HG03095 (cell line): ENCODE measurements around the gene SLC43A3.

Source experiments
- ATAC-seq: cut with Tn5 transposase; IDR thresholded peaks from one replicate; pipeline ENCODE4 v1.9.1; 2021; ENCODE audit warnings: moderate library complexity; ENCODE audit not compliant: unreplicated experiment

The SLC43A3 gene

GRCh38 chr11:57430952-57431351 lies 4.0 kb upstream of the SLC43A3 start:
- no peak for ATAC-seq

DNA sequence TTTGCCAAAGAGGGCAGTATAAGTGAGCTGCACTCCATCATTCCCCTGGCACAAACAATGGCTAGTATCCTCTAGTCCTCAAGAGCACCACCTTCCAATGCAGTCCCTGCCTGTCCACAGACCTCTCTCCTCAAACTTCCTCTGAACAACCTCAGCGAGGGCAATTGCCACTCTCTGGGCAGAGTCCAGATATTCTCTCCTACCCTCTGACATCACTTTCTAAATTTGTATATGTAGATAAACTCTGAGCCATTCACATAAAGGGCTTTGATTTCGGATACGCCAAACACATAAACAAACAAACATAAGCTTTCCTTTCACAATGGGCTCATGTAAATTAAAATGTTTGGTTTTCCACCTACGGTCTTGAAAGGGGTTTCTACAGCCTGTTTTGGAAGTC lies 3.0 kb upstream of the SLC43A3 start:
- no peak for ATAC-seq

- ATAC-seq, result no peak
Observed at GRCh38 chr11:57428643-57429042, 1.7 kb upstream of the SLC43A3 start.

DNA sequence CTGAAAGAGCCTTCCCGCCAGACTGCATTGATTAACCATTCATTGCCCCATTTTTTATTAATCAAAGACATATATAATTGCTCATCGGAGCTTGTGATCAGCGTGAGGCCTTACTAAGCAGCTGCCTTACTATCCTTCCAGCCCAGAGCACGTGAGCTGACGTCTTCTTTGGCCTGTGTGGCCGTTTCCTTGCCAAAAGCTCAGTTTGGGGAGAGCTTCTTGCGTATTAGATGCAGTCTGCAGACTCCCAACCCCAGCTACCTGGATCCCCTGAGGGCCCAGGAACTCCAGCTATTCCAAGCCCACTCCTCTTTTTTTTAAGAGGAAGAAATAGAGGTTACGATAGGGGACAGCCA lies 784 bp upstream of the SLC43A3 start:
- ATAC-seq, result no peak

GRCh38 chr11:57426439-57426928 lies 437 bp downstream of the SLC43A3 start:
- ATAC-seq, result no peak

- ATAC-seq, result no peak
Observed at GRCh38 chr11:57425565-57426438, 1.1 kb downstream of the SLC43A3 start.

DNA sequence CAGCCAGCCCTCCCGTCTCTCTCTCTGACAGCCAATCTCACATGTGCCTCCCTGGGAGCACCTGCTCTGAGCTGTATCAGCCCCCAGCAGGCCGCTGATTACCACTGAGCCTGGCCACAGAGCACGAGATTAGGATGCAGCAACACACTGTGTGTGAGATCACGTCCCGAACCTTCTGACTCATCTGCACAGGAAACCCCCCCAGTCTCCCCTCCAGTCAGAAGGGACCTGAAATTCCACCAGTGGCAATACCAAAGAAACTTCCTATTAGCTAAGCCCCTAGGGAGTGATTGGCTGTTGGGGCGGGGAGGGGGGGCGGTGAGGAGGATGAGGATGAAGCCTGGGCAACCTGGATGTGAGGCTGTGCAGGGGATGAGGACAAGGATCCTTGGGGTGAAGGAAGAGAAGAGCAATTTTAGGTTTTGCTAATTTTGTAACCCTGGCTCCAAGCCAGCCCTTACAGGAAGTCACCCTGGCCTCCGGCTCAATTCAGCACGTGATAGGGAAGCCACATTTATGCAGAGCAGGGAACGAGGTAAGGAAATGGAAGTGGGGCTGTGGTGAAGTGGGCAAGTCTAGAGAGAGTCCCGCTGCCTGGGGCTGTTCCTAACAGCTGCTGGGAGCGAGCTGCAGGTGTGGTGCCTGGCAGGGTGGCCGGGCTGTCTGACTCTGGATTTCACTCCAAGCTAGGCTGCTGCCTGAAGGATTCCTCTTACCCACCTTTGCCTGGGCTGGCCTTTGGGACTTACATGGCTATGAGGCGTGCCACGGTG lies 1.9 kb downstream of the SLC43A3 start:
- peak; percentile 91 for ATAC-seq

DNA sequence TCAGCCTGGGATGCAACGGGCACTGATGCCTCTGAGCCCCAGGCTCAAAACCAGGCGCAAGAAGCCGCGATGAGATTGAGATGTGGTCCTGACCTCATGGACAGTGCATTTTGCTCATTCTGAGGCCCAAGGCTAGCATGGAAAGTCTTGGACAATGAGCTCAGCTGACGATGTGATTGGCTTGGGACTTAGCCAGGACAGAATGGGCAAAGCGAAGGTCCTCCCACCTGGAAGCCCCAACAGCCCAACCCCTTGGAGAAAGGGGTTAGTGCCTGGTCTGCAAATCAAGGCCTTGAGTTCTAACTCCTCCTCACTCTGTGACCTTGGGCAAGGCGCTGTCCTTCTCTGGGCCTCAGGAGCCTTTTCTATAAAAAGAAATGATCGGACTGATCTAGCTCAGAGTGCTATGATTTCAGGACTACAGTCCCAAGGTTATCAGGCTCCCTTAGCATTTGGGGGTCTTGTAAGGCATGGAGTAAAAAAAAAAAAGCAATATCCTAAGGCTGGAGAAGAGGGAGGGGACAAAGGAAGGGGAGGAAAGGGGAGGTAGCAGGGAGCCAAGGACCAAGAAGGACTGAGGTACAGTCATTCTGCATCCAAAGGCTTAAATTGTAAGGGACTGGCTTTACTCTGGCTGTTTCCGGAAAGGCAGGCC lies 2.7 kb downstream of the SLC43A3 start:
- no peak for ATAC-seq

- no peak for ATAC-seq
Observed at GRCh38 chr11:57422669-57423068, 4.3 kb downstream of the SLC43A3 start.

- no peak for ATAC-seq
Observed at GRCh38 chr11:57421805-57422204, 5.1 kb downstream of the SLC43A3 start.

GRCh38 chr11:57421066-57421465 lies 5.9 kb downstream of the SLC43A3 start:
- ATAC-seq, result no peak

DNA sequence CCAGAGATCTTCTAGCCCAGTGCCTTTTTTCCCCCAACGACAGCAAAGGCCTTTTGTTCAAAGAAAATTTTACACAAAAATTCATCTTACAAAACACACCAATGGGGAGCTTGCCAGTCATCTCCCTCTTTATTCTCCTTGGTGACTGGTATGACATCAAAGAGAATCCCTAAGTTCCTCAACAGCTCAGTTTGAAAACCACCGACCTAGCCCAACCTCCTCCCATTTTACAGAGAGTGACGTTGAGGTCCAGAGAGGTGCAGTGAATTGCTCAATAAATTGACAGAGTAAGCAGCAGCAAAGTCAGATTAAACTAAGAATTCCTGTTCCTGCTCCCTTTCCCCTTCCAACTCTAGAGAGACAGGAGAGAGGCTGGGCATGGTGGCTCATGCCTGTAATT lies 7.8 kb downstream of the SLC43A3 start:
- ATAC-seq, result no peak

DNA sequence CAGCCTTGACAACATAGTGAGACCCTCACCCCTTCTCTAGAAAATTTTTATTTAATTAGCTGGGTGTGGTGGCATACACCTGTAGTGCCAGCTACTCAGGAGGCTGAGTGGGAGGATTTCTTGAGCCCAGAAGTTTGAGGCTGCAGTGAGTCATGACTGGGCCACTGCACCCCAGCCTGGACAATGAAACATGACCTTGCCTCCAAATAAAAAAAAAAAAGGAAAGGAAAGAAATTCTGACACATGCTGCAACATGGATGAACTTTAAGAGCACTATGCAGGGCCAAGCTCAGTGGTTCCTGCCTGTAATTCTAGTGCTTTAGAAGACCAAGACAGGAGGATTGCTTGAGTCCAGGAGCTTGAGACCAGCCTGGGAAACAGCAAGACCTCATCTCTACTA lies 8.8 kb downstream of the SLC43A3 start:
- ATAC-seq, result no peak

GRCh38 chr11:57417056-57417455 lies 9.9 kb downstream of the SLC43A3 start:
- ATAC-seq, result no peak

DNA sequence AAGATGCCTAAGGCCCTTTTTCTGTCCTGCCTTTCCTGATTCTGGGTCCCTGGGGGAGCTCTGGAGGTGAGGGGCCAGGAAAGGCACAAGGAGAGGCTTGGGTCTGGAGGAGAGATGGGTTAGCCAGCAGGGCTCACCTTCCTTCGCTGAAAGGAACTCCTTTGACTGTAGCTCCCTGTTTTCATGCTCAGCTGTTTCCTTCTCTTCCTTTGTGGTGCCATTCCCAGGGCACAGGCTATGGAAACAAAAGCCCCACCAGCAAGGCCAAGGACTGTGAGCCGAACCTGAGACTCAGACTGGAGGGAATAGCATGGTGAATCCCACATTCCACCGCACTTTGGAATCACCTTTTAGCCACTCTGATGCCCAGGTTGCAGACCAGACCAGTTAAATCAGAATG lies 10.5 kb downstream of the SLC43A3 start:
- no peak for ATAC-seq

DNA sequence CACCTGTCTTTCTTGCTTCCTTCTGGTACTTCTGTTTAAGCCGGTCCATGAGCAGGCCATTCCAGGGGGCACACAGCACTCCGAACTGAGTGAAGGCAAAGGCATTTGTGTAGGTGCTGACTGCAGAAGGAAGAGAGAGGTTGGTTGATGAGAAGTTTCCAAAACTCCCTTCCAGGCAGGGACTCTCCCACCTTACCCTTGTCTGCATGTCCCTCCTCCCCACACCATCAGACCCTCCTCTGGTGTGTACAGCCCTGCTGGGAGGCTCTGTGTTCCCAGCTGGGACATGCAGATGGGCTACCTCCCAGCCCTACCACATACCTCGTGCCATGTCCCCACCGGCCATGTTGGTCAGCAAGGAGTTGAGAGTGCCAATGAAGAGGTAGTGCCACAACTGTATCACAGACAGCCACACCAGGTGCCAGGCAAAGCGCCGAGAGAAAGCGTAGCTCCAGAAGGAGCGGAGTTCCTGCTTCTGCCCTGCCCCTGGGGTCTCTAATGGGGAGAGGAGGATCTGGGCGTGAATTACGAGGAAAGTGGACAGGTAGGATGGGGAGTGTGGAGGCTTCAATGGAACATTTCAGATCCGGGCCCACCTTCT lies 12.2 kb downstream of the SLC43A3 start:
- no peak for ATAC-seq

GRCh38 chr11:57413681-57414080 lies 13.2 kb downstream of the SLC43A3 start:
- no peak for ATAC-seq

DNA sequence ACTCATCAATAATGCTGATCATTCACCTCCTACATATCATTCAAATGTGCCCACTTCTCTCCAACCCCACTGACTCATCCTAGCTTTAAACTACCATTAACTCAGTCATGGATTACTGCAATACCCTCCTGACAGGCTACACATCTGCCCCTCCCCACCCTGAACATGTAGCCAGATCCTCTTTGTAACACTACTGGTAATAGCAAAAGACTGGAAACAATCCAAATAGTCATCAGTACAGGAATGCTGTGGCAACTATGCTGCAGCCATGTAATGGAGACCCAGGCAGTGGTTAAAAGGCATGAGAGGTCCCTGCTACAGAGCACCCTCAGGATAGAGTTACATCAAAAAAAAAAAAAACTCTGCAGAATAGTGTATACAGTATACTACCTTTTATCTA lies 16.6 kb downstream of the SLC43A3 start:
- ATAC-seq, result no peak

DNA sequence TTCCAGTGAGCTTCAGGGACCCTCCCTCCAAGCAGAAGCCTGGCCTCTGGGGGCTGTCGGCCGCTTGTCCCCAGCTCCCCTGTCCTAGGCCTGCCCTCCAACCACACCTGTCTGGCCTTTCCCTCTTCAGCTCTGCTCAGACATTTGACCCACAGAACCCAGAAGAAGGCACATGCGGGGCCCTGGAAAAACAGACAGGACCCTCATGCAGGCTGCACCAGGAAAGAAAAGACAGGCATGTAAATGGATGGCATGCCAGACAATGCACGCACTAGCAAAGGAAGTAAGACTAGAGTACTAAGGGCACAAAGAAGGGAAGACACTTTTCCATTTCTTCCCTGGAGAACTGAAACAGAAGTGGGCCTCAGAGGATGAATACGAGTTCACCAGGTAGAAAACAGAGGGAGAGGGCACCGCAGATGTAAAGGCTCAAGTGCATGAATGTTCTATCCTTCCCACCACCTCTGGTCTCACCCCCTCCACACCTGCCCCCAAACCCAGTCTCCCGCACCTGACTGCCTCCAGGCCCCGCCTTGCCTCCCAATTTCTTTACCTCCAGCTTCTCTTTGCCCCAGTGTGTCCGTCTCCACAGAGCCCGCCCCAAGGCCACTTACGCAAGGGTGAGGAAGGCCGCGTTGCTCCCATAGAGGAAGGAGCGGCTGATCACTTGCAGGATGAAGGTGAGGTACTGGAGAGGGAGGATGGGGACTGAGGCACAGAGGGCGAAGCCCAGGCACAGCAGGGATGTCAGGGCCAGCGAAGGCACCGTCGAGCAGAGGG lies 17.4 kb downstream of the SLC43A3 start:
- no peak for ATAC-seq

DNA sequence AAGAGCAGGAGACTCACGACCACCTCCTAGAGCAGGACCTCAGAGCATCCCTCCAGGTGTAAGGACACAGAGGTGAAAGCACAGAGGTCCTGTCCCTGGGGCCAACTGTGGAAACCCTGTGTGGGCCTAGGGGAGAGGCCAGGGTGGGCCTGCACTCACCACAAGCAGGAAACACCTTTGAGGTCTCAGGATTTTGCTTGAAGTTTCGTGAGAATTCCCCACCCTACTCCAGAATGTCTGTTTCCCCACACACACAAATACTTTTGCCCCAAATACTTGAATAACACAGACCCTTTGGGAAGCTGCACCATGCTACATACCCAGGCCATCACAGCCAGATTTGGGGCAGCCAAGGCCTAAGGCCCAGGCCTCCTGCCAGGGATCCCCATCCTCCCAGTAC lies 18.1 kb downstream of the SLC43A3 start:
- ATAC-seq, result no peak
